GM18505 (cell line): ENCODE data around the gene GALNT15.

Source experiments
- ATAC-seq: cut with Tn5 transposase; IDR thresholded peaks from one replicate; pipeline ENCODE4 v1.9.1; 2021; ENCODE audit not compliant: unreplicated experiment
- POLR2A ChIP-seq: IDR thresholded peaks from 4 replicates; pipeline ENCODE4 v1.6.1; 2011; ENCODE audit warnings: borderline replicate concordance; ENCODE audit not compliant: insufficient read depth, insufficient read length; ENCODE audit errors: extremely low read depth

Gene GALNT15

DNA sequence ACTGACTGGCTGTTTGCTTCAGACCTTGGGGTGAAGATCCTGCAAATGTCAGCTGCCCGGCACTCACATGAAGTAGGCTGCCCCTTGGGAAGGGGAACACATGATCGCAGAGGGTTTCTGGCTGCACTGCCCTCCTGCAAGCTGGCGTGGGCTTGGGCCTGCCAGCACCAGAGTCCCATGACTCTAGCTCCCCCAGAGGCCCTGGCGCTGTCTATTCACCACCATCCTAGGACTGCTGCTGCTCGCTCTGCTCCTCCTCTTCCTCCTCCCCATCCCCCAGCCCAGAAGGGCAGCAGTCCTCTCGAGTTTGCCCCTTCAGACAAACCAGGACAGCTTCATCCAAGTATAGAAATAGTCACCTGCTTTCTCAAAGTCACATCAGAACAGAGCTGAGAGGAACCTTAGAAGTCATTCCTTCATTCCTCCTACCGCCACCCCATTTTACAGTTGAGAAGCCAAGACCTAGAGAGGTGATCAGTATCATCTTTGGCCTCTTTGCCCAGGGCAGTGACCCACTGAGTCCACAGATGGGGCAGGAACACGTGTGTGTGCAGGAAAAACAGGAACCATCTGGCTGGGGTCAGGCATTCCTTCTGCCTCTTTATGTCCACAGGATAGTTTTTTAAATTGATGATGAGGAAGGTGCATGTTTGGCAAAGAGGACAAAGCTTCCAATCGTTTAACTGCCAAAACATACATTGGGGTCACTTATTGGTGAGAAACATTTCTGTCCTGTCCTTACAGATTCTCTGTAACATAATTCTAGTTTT is 77.0 kb downstream of the GALNT15 start:
- no peak for ATAC-seq
- TF ChIP-seq POLR2A: no peak

DNA sequence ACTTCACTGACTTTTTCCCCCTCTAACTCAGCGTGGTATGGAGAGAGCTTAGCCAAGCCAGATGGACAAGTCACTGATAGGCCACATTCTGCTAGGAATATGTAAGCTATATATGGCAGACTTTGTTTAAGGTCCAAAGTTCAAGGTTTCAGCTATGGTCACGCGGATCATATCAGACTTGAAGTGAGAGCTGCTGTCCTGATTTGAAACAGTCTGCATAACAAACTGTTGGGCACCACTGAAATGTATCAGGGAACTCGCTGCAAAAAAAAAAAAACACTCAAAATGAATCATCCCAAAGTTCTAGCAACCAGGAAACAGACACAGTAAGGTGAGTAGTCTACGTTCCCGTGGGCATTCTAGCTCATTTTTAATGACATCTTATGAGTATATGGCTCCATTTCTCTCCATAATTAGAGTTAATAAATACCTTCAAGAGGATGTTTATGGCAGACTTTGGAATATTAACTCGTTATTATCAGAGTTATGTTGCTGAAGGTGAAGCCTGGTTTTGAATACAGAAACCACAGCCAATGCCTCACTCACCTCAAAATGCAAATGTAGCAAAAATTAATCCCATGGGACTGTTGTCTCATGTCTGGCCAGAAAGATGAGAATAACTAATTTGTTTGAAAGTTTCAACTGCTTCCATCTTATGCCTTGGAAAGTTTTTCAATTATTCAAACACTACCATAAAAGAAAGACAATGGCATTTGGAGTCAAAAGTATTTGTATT is 77.9 kb downstream of the GALNT15 start:
- no peak for ATAC-seq
- TF ChIP-seq POLR2A: no peak

DNA sequence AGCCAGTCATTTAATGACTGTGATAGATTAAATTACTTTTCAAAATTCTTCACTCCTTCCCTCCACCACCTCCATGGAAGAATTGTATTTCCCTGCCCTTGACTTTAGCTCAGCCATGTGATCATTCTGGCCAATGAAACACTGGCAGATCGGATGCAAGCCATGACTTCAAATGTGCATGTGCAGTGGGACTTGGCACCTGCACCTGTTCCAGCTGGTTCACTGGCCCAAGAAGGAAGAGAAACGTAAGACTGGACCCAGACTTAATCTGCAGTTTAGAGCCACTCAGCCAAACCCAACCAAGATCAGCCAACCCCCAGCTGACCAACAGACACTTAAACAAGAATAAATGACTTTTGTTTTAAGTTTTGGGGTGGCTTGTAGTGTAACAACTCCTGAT is 78.5 kb downstream of the GALNT15 start:
- ATAC-seq: no peak

DNA sequence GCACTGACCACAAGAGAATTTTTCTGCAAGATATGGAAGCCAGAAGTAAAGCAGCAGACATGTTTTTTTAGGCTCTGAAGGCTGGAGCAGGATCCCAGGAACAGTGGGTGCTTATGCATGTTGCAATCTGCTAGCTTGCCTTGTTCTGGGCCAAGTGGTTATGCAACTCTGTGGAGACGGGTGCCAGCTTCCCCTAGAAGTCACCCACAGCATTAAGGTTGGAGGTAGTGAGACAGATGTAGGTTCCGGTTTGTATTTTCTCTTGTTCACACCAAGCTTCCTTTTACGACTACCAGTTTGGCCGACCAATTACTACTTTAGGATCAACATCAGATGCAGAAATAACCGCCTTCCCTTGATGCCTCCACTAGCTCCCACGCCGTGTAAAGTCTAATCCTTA is 79.1 kb downstream of the GALNT15 start:
- no peak for TF ChIP-seq POLR2A
- no peak for ATAC-seq

More for the DNA sequence above, 78.5 kb downstream of the GALNT15 start:
- no peak for TF ChIP-seq POLR2A

DNA sequence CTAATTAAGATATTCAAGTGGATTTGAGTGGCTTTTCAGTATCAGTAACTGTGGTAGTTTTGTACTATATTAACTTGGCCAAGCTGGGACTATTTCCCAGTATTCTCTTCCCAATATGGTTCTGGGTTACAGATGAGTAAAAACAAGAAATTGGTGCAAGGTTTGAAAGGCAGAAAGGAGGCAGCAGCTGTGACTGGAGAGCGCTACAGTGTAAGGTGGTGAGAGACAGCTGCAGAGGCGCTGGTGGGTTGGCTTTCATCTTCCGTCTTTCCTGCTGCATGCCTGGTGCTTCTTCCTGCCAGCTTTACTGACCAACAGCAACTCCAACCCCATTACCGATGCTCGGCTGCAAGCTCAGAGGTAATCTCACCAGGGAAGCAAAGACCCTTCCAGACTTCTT is 80.4 kb downstream of the GALNT15 start:
- no peak for TF ChIP-seq POLR2A
- no peak for ATAC-seq

DNA sequence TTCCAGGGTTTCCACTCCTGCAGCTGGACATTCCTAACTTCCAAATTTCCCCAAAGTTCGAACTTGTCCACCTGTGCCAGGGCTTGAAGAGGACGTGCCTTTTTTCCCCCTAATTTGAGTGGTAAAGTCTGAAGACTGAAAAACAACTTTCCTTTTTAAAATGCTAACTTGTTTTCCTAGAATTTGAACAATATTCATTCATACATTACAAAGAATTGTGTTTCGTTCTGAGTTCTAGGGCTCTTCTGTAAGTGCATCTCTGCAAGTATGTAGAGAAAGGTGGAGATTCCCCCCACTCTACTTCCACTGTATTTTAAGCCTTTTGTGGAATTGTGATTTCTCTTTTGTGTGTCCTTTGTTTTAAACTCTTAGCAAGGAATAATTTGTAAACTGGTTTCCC is 80.8 kb downstream of the GALNT15 start:
- ATAC-seq: no peak
- TF ChIP-seq POLR2A: no peak

DNA sequence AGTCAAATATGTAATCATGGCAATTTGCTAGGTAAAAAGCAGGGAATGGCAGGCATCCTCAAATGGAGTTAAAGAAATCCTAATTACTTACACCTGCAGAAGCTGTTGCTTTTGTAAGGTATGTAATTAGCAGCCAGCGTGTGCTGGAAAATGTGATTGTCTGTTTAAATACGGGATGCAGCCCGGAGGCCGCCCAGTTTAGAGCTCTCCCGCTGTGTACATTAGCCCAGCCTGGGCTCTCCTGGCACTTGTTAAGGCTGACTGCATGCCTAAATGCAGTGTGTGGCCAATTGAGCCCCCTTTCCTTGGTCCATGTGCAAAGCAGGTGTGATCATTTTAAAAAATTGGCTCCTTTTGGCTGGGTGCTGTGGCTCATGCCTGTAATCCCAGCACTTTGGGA is 81.2 kb downstream of the GALNT15 start:
- ATAC-seq: no peak
- no peak for TF ChIP-seq POLR2A

DNA sequence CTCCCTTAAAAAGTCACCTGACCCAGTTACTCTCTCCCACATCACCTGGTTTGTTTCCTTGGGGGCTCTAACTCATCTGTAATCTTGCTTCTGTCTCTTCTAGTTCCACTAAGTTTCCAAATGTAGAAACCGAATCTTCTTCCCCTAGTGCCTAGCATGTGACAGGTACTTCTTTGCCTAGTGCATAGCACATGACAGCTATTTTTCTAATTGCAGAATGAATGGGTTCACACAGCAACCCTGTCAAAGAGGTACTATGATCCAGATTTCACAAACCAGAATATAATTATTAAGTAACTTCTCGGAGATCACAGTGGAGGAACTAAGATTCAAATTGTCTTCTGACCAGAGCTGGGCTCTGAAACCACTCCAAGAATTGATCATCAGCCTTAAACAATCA is 82.8 kb downstream of the GALNT15 start:
- no peak for ATAC-seq
- no peak for TF ChIP-seq POLR2A

DNA sequence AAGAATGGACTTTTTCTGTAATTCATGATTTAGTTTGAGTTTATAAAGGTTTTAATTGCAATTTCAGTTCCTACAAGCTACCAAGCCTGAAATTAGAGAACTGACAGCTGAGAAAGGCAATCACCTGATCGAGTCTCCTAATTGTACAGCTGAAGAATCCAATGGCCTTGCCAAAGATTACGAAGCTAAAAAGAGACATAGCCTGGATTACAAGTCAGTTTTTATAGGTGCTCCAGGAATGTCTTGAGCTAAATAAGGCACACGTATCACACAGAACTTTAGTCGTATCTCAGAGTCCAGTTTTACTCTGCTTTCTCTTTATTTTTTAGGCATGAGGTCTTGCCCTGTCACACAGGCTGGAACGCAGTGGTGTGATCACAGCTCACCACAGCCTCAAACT is 83.7 kb downstream of the GALNT15 start:
- no peak for ATAC-seq
- TF ChIP-seq POLR2A: no peak

DNA sequence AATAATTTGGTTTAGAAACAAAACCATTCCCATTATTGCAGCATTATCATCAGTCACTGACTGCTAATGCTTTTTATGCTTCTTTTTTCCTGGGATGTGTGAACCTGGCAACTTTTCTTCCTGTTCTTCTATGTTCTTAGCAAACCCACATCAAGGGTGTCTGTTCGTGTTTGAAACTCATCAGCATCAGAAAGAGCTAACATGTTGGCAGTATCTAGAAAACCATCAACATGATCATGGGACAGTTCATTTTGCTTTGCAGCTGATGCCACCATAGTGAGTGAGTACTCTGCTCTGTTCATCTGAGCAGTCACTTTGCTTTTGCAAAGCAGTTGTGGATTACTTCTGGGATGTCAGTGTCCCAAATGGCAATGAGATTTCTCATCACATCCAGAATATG is 84.4 kb downstream of the GALNT15 start:
- no peak for ATAC-seq
- no peak for TF ChIP-seq POLR2A

DNA sequence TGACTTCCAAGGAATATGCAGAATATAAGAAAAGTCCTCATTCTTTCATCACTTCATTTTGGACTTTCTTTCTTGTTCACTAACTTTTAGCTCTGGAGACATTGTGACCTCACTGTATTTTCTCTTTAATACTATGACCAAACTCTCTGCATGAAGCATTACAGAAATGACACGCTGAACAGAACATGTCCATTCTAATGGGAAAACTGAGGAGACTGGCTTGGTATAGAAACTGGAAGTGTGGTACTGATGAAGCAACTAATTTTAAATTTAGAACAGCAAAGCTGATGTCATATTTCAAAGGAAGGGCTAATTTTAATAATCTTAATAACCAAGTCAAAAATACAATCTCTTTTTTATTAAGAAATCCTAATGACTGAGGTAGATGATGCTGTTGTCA is 85.6 kb downstream of the GALNT15 start:
- no peak for ATAC-seq

DNA sequence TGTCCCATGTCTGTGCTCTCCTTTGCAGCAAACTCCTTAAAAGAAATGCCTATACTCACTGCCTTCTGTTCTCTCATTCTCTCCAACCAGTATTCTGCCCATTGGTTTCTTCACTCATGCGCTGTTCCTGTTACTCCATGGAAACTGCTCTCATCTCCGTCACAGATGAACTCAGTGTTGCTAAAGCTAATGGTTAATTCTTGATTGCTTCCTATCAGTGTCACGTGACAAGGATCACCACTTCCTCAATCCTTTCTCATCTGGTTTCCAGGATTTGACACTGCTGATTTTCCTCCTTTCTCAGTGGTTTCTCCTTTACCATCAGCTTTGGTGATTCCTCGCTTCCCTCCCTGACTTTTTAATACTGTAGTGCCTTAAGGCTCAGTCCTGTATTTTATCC is 87.7 kb downstream of the GALNT15 start:
- TF ChIP-seq POLR2A: no peak
- no peak for ATAC-seq

More for the DNA sequence above, 85.6 kb downstream of the GALNT15 start:
- no peak for TF ChIP-seq POLR2A

DNA sequence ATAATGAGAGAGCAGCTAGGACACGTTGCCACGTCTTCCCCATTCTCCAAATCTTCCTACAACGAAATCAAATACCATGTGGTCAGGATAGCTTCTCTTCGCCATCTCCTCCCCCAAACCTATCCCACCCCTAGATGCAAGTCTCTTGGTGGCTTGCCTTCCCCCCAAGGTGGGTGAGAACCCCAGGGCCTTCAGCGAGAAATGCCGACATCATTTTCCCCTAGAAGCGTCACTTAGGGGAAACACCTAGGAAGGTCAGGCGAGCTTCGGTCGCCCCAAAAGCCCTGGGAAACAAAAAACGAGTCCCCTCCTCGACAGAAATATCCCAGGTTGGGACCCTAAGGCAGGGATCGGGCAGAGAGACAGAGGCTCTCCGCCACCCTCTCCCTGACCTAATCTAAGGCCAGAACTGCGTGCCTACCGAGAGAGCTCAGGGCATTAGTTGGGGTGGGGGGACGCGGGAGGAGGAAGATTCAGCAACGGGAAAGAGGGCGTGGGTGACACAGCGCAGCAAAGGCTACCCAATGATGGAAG is 89.8 kb downstream of the GALNT15 start:
- peak; percentile 8 for TF ChIP-seq POLR2A
- no peak for ATAC-seq
